Neural crest cell (in vitro differentiated cells): Measurements from ENCODE around the gene NME4. TPM values are rescaled to one million over a fixed set of nuclear protein-coding genes. Genes with fewer than 3 reads are reported as not detected.

ENCODE experiments used
- DNase-seq: peaks from one replicate; pipeline ENCODE4 v3.0.0; 2021; ENCODE audit warnings: low read depth, mixed read lengths, low spot score
- H3K27ac Mint-ChIP-seq: one replicate; pipeline ENCODE4 v1.8.0; 2021; ENCODE audit warnings: mild to moderate bottlenecking, mixed read lengths; ENCODE audit not compliant: unreplicated experiment
- H3K27me3 Mint-ChIP-seq: 2 replicates; pipeline ENCODE4 v1.8.0; 2021; ENCODE audit warnings: low read depth, mild to moderate bottlenecking, mixed read lengths
- H3K36me3 Mint-ChIP-seq: 2 replicates; pipeline ENCODE4 v1.8.0; 2021; ENCODE audit warnings: low read depth, mild to moderate bottlenecking, mixed read lengths
- H3K4me1 Mint-ChIP-seq: 2 replicates; pipeline ENCODE4 v1.8.0; 2021; ENCODE audit warnings: mixed read lengths
- H3K4me3 Mint-ChIP-seq: one replicate; pipeline ENCODE4 v1.8.0; 2021; ENCODE audit warnings: mild to moderate bottlenecking, mixed read lengths
- H3K9me3 Mint-ChIP-seq: 2 replicates; pipeline ENCODE4 v1.8.0; 2021; ENCODE audit warnings: mixed read lengths
- total RNA-seq: library from RNA; stranded (reverse); gene quantifications from 2 replicates; pipeline ENCODE4 v1.2.1, GENCODE V29; 2021
- TF ChIP-seq, protein P1 (sequence below): fragments of 200-600 bp; sonication (generic); conservative IDR thresholded peaks from 2 replicates; pipeline ENCODE4 v1.5.0; 2021; ENCODE audit warnings: antibody characterized with exemption, mild to moderate bottlenecking

Gene NME4
- total RNA-seq, 1 donor from 2014 or later = 233 TPM

- H3K4me3 Mint-ChIP-seq = peak overlapping the region; percentile 94
- TF ChIP-seq, protein P1, sequence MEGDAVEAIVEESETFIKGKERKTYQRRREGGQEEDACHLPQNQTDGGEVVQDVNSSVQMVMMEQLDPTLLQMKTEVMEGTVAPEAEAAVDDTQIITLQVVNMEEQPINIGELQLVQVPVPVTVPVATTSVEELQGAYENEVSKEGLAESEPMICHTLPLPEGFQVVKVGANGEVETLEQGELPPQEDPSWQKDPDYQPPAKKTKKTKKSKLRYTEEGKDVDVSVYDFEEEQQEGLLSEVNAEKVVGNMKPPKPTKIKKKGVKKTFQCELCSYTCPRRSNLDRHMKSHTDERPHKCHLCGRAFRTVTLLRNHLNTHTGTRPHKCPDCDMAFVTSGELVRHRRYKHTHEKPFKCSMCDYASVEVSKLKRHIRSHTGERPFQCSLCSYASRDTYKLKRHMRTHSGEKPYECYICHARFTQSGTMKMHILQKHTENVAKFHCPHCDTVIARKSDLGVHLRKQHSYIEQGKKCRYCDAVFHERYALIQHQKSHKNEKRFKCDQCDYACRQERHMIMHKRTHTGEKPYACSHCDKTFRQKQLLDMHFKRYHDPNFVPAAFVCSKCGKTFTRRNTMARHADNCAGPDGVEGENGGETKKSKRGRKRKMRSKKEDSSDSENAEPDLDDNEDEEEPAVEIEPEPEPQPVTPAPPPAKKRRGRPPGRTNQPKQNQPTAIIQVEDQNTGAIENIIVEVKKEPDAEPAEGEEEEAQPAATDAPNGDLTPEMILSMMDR = no peak
These were observed 45.0 kb upstream of the NME4 start for GRCh38 chr16:351804-352520.

DNA sequence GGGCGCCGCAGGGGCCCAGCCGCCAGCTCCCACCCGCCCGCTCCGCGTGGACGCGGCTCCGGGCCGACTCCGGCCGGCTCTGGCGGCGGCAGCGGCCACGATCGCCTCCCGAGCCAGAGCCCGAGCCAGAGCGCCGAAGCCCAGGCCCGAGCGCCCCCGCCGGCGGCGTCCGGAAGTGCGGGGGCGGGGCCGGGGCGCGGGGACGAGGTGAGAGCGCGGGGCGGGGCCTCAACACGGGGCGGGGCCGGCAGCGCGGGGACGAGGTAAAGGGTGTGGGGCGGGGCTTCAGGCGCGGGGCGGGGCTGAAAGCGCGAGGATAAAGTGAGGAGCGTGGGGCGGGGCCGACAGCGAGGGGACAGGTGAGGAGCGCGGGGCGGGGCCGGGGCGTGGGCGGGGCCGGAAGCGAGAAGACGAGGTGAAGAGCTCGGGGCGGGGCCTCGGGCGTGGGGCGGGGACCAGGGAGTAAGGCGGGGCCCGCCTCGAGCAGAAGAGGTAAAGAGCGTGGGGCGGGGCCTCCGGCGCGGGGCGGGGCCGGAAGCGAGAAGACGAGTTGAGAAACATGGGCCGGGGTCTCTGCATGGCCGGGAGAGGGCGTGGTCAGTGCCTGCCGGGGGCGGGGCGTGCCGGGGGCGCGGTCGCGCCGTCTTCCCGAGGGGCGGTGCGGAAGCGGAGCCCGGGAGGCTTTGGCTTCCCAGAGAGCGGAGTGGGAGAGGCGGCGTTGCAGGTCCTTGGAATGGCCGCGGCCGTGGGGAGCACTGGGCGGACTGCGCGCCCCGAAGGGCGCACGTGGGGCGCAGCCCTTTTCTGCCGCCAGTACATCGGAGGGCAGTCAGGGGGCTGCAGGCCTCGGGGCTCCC is 44.2 kb upstream of the NME4 start, which contains the start of gene AXIN1:
TSS of gene AXIN1 (minus strand) at position 177 of the 857 bp plus-strand sequence. CDS start 5,698 bp downstream, outside the sequence.
- Mint-ChIP-seq H3K27ac (no peak within 1 kb of the TSS), H3K4me3 (peak within 1 kb of the TSS; percentile 94), H3K36me3 (peaks cover 3% of the 10 kb centered on the region), H3K9me3 (no peaks in the 10 kb centered on the region), H3K27me3 (no peaks in the 10 kb centered on the region), H3K4me1 (peaks cover 17% of the 10 kb centered on the region)
- peak; percentile 100 for DNase-seq
- TF ChIP-seq, protein P1 = peak; percentile 68

More at GRCh38 chr16:351804-352520, 45.0 kb upstream of the NME4 start:
- Mint-ChIP-seq H3K27me3 (no peaks in the 10 kb centered on the region), H3K4me1 (peaks cover 17% of the 10 kb centered on the region), H3K36me3 (peaks cover 3% of the 10 kb centered on the region), H3K9me3 (no peaks in the 10 kb centered on the region), H3K27ac (no peak overlapping the region)
- DNase-seq = no peak

DNA sequence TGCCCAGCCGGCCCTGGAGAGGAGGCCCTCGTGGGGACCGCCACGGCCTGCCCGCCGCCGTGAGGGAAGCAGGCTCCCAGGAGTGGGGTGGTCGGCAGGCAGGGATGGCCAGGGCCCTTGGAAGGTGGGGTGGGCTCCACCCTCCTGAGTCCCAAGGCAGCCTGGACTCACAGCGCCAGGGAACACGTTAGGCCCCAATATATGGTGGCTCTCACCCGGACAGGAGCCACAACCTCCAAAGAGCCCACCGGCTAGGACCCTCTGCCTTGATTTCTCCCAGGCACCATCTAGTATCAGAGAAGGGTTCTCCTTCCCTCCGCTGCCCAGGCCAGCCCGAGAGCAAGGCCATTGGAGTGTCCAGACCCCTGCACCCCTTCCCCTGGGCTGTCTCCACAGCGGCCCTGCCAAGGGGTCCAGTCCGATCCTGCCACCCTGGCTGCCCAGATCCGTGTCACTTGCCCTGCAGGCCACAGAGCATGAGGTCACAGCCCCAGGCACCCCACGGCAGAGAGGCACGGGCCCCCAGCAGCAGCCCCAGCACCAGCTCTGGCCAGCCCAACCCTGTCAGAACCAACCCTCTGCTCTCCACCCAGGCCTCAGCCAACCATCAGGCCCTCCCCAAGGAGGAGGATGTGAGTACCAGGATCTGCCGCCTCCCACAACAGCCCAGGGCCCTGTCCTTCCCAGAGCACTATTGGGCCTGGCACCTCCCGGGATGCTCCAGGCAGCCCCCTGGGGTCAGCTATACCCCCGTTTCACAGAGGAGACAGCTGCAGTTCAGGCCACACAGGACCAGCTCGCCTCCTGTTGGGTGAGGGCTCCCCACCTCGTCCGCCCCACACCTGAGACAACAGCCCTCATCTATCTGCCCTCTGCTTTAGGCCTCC is 43.4 kb upstream of the NME4 start:
- Mint-ChIP-seq H3K27me3 (no peaks in the 10 kb centered on the region), H3K4me3 (peak overlapping the region; percentile 38), H3K4me1 (peaks cover 17% of the 10 kb centered on the region), H3K27ac (no peak overlapping the region), H3K36me3 (peaks cover 3% of the 10 kb centered on the region), H3K9me3 (no peaks in the 10 kb centered on the region)
- TF ChIP-seq, protein P1 = no peak
- no peak for DNase-seq

DNA sequence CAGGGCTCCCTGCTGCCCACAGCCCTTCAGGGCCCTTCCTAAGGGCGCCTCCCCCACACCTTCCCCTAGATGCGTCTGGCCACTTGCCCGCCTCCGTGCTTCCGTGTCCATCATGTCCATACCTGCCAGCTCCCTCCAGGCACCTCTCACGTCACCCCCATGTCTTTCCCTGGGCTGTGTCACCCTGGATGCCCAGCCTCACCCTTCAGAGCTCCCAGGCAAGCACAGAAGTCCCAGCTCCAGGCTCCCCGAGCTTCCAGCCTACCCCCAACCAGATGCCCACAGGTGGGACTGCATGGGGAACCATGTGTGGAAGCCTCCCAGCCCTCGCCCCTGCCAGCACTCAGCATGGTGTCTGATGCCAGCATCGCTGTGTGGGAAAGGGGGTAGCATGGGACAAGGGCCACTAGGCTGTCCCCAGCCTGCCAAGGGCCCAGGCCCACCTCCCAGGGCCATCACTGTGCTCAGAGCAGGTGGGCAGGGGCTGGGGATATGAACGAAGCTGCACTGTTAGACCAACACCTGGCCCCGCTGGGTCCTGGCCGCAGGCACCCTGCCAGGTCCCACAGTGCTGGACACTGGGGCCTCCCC is 42.6 kb upstream of the NME4 start:
- Mint-ChIP-seq H3K27ac (no peak overlapping the region), H3K36me3 (peaks cover 3% of the 10 kb centered on the region), H3K4me3 (peak overlapping the region; percentile 38), H3K4me1 (peaks cover 13% of the 10 kb centered on the region), H3K27me3 (no peaks in the 10 kb centered on the region), H3K9me3 (no peaks in the 10 kb centered on the region)
- TF ChIP-seq, protein P1 = no peak
- no peak for DNase-seq

- no peak overlapping the region for H3K27ac Mint-ChIP-seq
- TF ChIP-seq, protein P1 = no peak
- H3K27me3 Mint-ChIP-seq = no peaks in the 10 kb centered on the region
- H3K9me3 Mint-ChIP-seq = no peaks in the 10 kb centered on the region
- H3K36me3 Mint-ChIP-seq = peaks cover 3% of the 10 kb centered on the region
- peaks cover 7% of the 10 kb centered on the region for H3K4me1 Mint-ChIP-seq
- no peak for DNase-seq
- no peak overlapping the region for H3K4me3 Mint-ChIP-seq
These were observed 42.0 kb upstream of the NME4 start for GRCh38 chr16:354971-355461.
